Sigmoid colon (tissue), 7 donors: Measurements from ENCODE around the gene SLC44A5. TPM values are rescaled to one million over a fixed set of nuclear protein-coding genes. Genes with fewer than 3 reads are reported as not detected.

Experiments
- DNase-seq: peaks from one replicate; pipeline ENCODE4 v3.0.0-alpha.2; 2019
- H3K27ac ChIP-seq, 4 donors: fragments of 200-600 bp; sonication (generic); one replicate each; pipeline ENCODE4 v1.5.1; 2016 to 2019; ENCODE audit warnings: mild to moderate bottlenecking in 1 of 4
- H3K27me3 ChIP-seq, 3 donors: fragments of 200-600 bp; sonication (generic); one replicate each; pipeline ENCODE4 v1.5.1; 2019; ENCODE audit warnings: mild to moderate bottlenecking in 1 of 3
- H3K36me3 ChIP-seq, 4 donors: fragments of 200-600 bp; sonication (generic); one replicate each; pipeline ENCODE4 v1.5.1; 2016 to 2019
- H3K4me1 ChIP-seq, 4 donors: fragments of 200-600 bp; sonication (generic); one replicate each; pipeline ENCODE4 v1.5.1; 2017 to 2019
- H3K4me3 ChIP-seq, 4 donors: fragments of 200-600 bp; sonication (generic); one replicate each; pipeline ENCODE4 v1.5.1; 2017 to 2019; ENCODE audit warnings: mild to moderate bottlenecking in 2 of 4, moderate library complexity in 1 of 4
- H3K9me3 ChIP-seq, 4 donors: fragments of 200-600 bp in 3 of 4; sonication (generic) in 3 of 4; one replicate each; pipeline versions ENCODE4 v1.5.1 to v1.6.1; 2013 to 2019
- CTCF ChIP-seq, 4 experiments: fragments of 450-650 bp in 3 of 4; fragments of 200-600 bp in 1 of 4; IDR thresholded peaks; one replicate each; pipeline ENCODE4 v1.5.1; 2016 to 2019; ENCODE audit warnings: antibody characterized with exemption in 4 of 4, mild to moderate bottlenecking in 3 of 4, moderate library complexity in 2 of 4
- EP300 ChIP-seq, 4 donors: sonication (generic); formaldehyde crosslinking; IDR thresholded peaks; one replicate each; pipeline ENCODE4 v1.6.1; 2017; ENCODE audit warnings: antibody characterized with exemption in 4 of 4
- POLR2A ChIP-seq, 2 donors: fragments of 450-650 bp; IDR thresholded peaks; one replicate each; pipeline ENCODE4 v1.6.1; 2016; ENCODE audit warnings: antibody characterized with exemption in 2 of 2, mild to moderate bottlenecking in 2 of 2, moderate library complexity in 2 of 2
- POLR2AphosphoS5 ChIP-seq, 4 donors: sonication (generic); formaldehyde crosslinking; IDR thresholded peaks; one replicate each; pipeline ENCODE4 v1.6.1; 2017; ENCODE audit warnings: antibody characterized with exemption in 4 of 4
- WGBS, 2 donors: extraction: QIAGEN DNeasy Blood & Tissue Kit; methylation state at CpG; one replicate each; pipeline ENCODE4 v1.1.7; 2013; 5-methylcytosine and 5-hydroxymethylcytosine counted together
- intact Hi-C: fragments of 100-400 bp; cut with DNase I; formaldehyde crosslinking; loops from one replicate; pipeline ENCODE4 v1.15.1; 2023
- polyA plus RNA-seq, 3 donors: library from polyadenylated mRNA; stranded (reverse); fragments of 200-250 nt; gene quantifications; one replicate each; pipeline ENCODE4 v1.2.3, GENCODE V29; 2013
- total RNA-seq, 4 donors: library from RNA; depleted of rRNA; stranded (reverse); fragments of >200 nt; gene quantifications; one replicate each; pipeline ENCODE4 v1.1.0, GENCODE V29; 2016
- donor health status: healthy with polysubstance abuse.
- donor health status: Bipolar disorder and iron deficiency.
- donor health status: healthy.

The SLC44A5 gene
- total and polyA plus RNA-seq, 7 donors: 0.36 to 1.4 (median 0.67) TPM; not detected in 1

- TF ChIP-seq POLR2A (IDR thresholded peaks at IDR 0.05) (no peak), EP300 (IDR thresholded peaks at IDR 0.05) (no peak), CTCF (IDR thresholded peaks at IDR 0.05) (no peak), POLR2AphosphoS5 (IDR thresholded peaks at IDR 0.05) (no peak)
- no peak overlapping the region for H3K27ac ChIP-seq
- H3K27me3 ChIP-seq: no peaks in the 10 kb centered on the region
- WGBS, 2 donors: 85 to 88% methylated on average over 1 of the region's 1 CpG
- no peaks in the 10 kb centered on the region for H3K4me1 ChIP-seq
- no peak for DNase-seq
- H3K36me3 ChIP-seq: no peaks in the 10 kb centered on the region
- intact Hi-C loops: no loop called here
- no peak overlapping the region for H3K4me3 ChIP-seq
- H3K9me3 ChIP-seq: no peaks in the 10 kb centered on the region
Measured at GRCh38 chr1:75400716-75401115, 210.2 kb downstream of the SLC44A5 start.

GRCh38 chr1:75396745-75397144 lies 214.2 kb downstream of the SLC44A5 start:
- no peak overlapping the region for H3K27ac ChIP-seq
- no peaks in the 10 kb centered on the region for H3K4me1 ChIP-seq
- 70 to 84% methylated on average over 1 of the region's 1 CpG for WGBS, 2 donors
- no peak overlapping the region for H3K4me3 ChIP-seq
- TF ChIP-seq POLR2AphosphoS5 (IDR thresholded peaks at IDR 0.05) (no peak), CTCF (IDR thresholded peaks at IDR 0.05) (no peak), EP300 (IDR thresholded peaks at IDR 0.05) (no peak), POLR2A (IDR thresholded peaks at IDR 0.05) (no peak)
- H3K9me3 ChIP-seq: no peaks in the 10 kb centered on the region
- intact Hi-C loops: no loop called here
- H3K36me3 ChIP-seq: no peaks in the 10 kb centered on the region
- no peaks in the 10 kb centered on the region for H3K27me3 ChIP-seq
- no peak for DNase-seq

- Histone ChIP-seq H3K4me1 (no peaks in the 10 kb centered on the region), H3K4me3 (no peak overlapping the region), H3K36me3 (no peaks in the 10 kb centered on the region), H3K27ac (no peak overlapping the region), H3K27me3 (no peaks in the 10 kb centered on the region), H3K9me3 (no peaks in the 10 kb centered on the region)
- TF ChIP-seq POLR2A (IDR thresholded peaks at IDR 0.05): no peak
- no peak for TF ChIP-seq EP300 (IDR thresholded peaks at IDR 0.05)
- TF ChIP-seq CTCF (IDR thresholded peaks at IDR 0.05): no peak
- no peak for TF ChIP-seq POLR2AphosphoS5 (IDR thresholded peaks at IDR 0.05)
- intact Hi-C loops: no loop called here
- WGBS, 2 donors: 92% methylated on average over 1 of the region's 1 CpG
- DNase-seq: no peak
Measured at GRCh38 chr1:75396260-75396659, 214.7 kb downstream of the SLC44A5 start.

- TF ChIP-seq EP300 (IDR thresholded peaks at IDR 0.05) (no peak), POLR2A (IDR thresholded peaks at IDR 0.05) (no peak), POLR2AphosphoS5 (IDR thresholded peaks at IDR 0.05) (no peak), CTCF (IDR thresholded peaks at IDR 0.05) (no peak)
- Histone ChIP-seq H3K27me3 (no peaks in the 10 kb centered on the region), H3K9me3 (no peaks in the 10 kb centered on the region), H3K36me3 (no peaks in the 10 kb centered on the region), H3K27ac (no peak overlapping the region), H3K4me3 (no peak overlapping the region), H3K4me1 (no peaks in the 10 kb centered on the region)
- intact Hi-C loops: no loop called here
- no peak for DNase-seq
- WGBS, 2 donors: 57 to 69% methylated on average over 3 of the region's 3 CpGs
Measured at GRCh38 chr1:75394386-75395139, 216.4 kb downstream of the SLC44A5 start.

- no peak for DNase-seq
- 42 to 73% methylated on average over 1 of the region's 1 CpG for WGBS, 2 donors
Measured at GRCh38 chr1:75392278-75392677, 218.6 kb downstream of the SLC44A5 start.

More at GRCh38 chr1:75392278-75392677, 218.6 kb downstream of the SLC44A5 start:
- TF ChIP-seq POLR2A (IDR thresholded peaks at IDR 0.05) (no peak), CTCF (IDR thresholded peaks at IDR 0.05) (no peak), EP300 (IDR thresholded peaks at IDR 0.05) (no peak), POLR2AphosphoS5 (IDR thresholded peaks at IDR 0.05) (no peak)
- H3K27ac ChIP-seq: no peak overlapping the region
- no peaks in the 10 kb centered on the region for H3K4me1 ChIP-seq
- peaks cover 0 to 2% (median 0%) of the 10 kb centered on the region in 4 donors for H3K9me3 ChIP-seq
- no peaks in the 10 kb centered on the region for H3K36me3 ChIP-seq
- intact Hi-C loops: no loop called here
- H3K27me3 ChIP-seq: no peaks in the 10 kb centered on the region
- no peak overlapping the region for H3K4me3 ChIP-seq
